ENCODE data around the gene SETD2.
"Not testable (repeated sequence)": the region's sequence is repeated elsewhere in the genome, so short reads cannot be mapped to it uniquely, and the experiment has no call there.

Gene SETD2

GRCh38 chr3:47151836-47152235 is 12.1 kb downstream of the SETD2 start:
- no peak for DNase-seq

- no peak for DNase-seq
These were observed 14.5 kb downstream of the SETD2 start for GRCh38 chr3:47149339-47149933.

- no peak for DNase-seq
These were observed 18.6 kb downstream of the SETD2 start for GRCh38 chr3:47145272-47145671.

GRCh38 chr3:47143068-47143467 is 20.8 kb downstream of the SETD2 start:
- DNase-seq, result no peak

DNA sequence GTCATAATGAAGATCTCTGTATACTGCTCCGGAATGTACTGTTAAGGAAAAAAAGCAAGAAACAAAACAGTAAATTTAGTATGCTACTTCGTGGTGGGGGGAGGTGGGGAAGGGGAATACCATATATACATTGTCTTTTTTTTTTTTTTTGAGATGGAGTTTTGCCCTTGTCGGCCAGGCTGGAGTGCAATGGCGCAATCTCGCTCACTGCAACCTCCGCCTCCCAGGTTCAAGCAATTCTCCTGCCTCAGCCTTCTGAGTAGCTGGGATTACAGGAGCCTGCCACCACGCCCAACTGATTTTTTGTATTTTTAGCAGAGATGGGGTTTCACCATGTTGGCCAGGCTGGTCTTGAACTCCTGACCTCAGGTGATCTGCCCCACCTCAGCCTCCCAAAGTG is 21.4 kb downstream of the SETD2 start:
- not testable (repeated sequence) for DNase-seq

- not testable (repeated sequence) for DNase-seq
These were observed 22.9 kb downstream of the SETD2 start for GRCh38 chr3:47140973-47141461.

DNA sequence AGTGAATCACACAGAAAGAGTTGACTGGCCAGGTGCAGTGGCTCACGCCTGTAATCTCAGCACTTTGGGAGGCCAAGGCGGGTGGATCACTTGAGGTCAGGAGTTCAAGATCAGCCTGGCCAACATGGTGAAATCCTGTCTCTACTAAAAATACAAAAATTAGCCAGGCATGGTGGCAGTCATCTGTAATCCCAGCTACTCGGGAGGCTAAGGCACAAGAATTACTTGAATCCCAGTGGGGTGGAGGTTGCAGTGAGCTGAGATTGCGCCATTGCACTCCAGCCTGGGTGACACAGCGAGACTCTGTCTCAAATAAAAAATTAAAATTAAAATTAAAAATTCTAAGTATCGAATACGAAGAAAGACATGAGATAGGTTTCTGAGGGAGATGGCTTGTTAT is 23.4 kb downstream of the SETD2 start:
- DNase-seq, result not testable (repeated sequence)

- no peak for DNase-seq
These were observed 29.6 kb downstream of the SETD2 start for GRCh38 chr3:47134311-47134710.

DNA sequence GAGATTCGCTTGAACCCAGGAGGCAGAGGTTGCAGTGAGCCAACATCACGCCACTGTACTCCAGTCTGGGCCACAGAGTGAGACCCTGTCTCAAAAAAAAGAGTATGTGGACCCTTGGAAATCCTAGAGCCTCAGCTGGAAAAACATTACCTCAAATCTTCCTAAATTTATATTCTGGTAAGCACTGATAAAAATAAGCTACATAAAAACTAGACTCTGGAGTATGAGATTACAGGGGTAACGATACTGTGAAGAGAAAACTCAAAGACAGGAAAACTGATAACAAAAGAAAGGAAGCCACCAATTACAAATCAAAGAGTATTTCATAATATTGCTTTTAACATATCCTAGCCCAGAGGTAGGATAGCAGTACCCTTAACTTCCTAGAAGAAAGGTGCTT is 30.3 kb downstream of the SETD2 start:
- no peak for DNase-seq

- no peak for DNase-seq
These were observed 33.4 kb downstream of the SETD2 start for GRCh38 chr3:47130557-47130956.

- DNase-seq, result no peak
These were observed 35.8 kb downstream of the SETD2 start for GRCh38 chr3:47128137-47128536.

DNA sequence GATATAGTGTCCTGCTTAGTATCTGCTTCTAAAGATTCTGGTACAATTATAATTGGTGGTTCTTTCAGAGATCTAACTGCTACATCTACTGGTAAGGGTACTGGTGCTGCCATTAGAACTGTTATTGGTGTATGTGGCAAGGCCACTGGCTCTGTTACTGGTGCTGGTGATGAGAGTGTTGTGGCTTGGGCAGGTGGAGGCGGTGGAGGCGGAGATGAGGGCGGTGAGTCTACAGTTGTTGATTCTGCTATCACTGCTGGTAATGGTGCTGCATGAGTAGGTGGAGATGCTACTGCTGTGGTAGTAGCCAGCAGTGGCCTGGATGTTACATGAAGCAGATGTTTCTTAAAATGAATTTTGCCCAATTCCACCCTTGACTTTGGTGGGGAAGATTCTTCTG is 40.1 kb downstream of the SETD2 start:
- DNase-seq, result no peak

DNA sequence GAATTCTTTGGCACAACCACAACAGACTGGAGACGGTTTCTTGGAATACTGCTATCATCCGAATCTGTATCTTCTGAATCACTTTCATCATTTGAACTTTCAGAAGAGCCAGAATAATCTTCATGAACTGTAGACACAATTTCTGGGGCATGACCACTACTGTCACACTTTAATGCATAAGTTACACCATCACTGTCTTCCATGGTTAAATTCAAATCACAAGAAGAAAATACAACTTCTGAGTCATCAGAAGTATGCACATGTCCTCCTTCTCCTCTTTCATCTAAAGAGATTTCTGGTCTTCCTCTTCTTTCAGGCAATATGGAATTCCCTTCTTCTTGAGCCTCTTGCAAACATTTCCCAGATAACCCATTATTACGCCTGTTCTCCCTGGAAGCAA is 42.5 kb downstream of the SETD2 start:
- DNase-seq, result no peak

DNA sequence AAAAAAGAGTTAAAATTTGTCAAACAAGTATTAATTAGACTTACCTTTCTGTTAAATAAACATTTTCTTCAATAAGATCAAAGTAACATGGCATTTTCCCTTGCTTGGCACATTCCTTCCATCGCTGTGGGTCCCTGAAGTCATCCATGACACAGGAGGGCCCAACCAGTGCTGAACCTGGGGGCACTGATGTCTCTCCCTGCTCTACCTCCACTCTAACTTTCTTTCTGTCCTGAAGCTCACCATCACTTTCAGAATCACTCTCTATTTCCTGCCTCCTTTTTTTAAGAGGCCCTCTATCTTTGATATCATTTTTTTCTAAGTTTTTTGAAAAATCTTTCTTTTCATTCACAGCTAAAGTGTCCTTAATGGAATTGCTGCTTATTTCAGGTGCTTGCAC is 43.8 kb downstream of the SETD2 start:
- DNase-seq, result no peak

GRCh38 chr3:47119387-47119786 is 44.5 kb downstream of the SETD2 start:
- DNase-seq, result not testable (repeated sequence)

GRCh38 chr3:47117807-47118364 is 46.0 kb downstream of the SETD2 start:
- no peak for DNase-seq

DNA sequence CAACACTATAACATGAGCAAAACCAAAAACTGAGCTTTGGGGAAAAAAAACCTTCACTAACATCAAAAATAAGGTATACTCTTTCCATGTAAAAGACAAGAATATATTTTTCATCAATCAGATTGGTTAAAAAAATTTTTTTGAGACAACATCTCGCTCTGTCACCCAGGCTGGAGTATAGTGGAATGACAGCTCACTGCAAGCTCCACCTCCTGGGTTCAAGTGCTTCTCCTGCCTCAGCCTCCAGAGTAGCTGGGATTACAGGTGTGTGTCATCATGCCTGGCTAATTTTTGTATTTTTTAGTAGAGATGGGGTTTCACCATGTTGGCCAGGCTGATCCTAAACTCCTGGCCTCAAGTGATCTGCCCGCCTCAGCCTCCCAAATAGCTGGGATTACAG is 48.4 kb downstream of the SETD2 start:
- DNase-seq, result not testable (repeated sequence)

DNA sequence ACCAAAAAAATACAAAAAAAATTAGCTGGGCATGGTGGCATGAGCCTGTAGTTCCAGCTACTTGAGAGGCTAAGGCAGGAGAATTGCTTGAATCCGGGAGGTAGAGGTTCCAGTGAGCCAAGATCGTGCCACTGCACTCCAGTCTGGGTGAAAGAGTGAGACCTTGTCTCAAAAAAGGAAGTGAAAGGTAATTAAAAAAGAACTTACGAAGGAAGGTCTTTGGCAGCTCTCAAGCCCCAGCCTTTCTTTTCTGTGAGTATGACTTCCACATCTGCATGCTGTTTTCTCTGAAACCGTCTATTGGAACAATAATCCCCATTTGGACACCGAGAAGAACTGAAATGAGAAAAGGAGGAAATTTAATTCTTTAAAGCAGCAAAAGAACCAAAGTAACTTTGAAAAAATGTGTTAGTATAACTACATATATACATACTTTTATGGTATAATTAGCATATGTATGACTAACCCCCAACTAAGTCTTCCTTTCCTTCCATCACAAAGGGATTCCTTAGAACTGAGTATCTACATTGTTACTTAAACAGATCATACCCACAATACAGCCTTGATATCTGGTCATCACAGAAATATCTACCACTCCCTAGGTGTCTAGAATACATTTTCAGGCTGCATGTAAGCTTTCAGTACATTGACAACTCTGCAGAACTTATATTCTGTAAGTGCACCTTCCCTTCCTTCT is 50.1 kb downstream of the SETD2 start:
- DNase-seq, result no peak

DNA sequence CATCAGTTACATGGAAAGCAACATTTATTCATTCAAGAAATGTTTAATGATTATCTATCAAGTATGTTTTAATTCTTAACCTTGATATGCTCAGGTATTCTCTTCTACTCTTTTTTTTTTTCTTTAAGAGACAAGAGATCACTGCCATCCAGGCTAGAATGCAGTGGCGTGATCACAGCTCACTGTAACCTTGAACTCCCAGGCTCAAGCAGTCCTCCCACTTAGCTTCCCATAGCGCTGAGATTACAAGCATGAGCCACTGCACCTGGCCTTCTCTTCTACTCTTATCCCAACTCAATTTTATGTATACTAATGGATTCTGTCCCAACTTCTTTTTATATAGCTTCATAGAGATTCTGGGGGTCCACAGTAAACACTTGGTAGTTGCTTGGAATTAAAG is 50.9 kb downstream of the SETD2 start:
- DNase-seq, result no peak

DNA sequence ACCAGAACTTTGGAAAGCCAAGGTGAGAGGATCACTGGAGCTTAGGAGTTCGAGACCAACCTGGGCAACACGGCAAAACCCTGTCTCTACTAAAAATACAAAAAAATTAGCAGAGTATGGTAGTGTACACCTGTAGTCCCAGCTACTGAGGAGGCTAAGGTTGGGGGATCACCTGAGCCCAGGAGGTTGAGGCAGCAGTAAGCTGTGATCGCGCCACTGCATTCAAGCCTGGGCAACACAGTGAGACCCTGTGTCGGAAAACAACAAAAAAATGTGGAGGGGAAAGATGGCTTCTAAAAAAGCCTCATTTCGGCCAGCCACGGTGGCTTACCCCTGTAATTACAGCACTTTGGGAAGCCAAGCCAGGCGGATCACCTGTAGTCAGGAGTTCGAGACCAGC is 54.5 kb downstream of the SETD2 start:
- no peak for DNase-seq

GRCh38 chr3:47108546-47108945 is 55.4 kb downstream of the SETD2 start:
- DNase-seq, result no peak

DNA sequence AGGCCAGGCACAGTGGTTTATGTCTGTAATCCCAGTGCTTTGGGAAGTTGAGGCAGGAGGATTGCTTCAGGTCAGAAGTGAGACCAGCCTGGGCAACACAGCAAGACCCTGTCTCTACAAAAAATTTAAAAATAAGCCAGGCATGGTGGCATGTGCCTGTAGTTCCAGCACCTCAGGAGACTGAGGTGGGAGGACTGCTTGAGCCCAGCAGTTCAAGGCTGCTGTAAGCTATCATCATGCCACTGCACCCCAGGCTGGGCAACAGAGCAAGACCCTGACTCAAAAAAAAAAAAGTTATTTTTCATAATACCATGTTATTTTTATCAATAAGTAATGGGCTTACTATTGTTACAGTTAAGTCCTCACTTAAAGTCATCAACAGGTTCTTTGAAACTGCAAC is 59.7 kb downstream of the SETD2 start:
- no peak for DNase-seq

DNA sequence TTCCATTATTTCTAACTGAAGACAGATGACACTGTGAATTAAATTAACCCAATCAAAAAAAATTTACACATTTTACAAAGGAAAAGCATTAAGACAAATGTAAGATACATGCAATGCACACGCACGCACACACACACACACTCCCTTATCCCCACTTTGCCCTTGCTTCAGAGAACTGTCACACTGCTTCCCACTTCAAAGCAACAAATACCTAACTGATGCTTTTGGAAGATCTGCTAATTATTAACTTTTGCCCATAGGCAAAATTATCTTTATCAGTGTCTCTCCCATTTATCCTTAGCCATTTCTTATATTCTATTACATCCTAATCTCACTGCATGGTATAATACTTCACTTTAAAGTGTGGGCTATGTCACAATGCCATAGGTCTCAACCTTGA is 60.3 kb downstream of the SETD2 start:
- DNase-seq, result no peak

- DNase-seq, result no peak
These were observed 61.8 kb downstream of the SETD2 start for GRCh38 chr3:47102081-47102600.

Data from right forelimb (tissue), 1 donor.